Vagina (tissue), 2 donors: ENCODE measurements around the gene FBXO7. TPM values are rescaled to one million over a fixed set of nuclear protein-coding genes. Genes with fewer than 3 reads are reported as not detected.

Source experiments
- DNase-seq, 2 donors: peaks; one replicate each; pipeline ENCODE4 v3.0.0-alpha.2; 2017; ENCODE audit errors: extremely low spot score in 2 of 2
- H3K27ac ChIP-seq: fragments of 200-600 bp; sonication (generic); one replicate; pipeline ENCODE4 v1.5.1; 2019
- H3K27me3 ChIP-seq: fragments of 200-600 bp; sonication (generic); one replicate; pipeline ENCODE4 v1.5.1; 2019
- H3K36me3 ChIP-seq, 2 donors: fragments of 200-600 bp; sonication (generic); one replicate each; pipeline ENCODE4 v1.5.1; 2017 to 2019
- H3K4me1 ChIP-seq: fragments of 200-600 bp; sonication (generic); one replicate; pipeline ENCODE4 v1.5.1; 2019
- H3K4me3 ChIP-seq, 2 donors: fragments of 200-600 bp; sonication (generic); 1 replicate in 1 of 2; 2 replicates in 1 of 2; pipeline ENCODE4 v1.5.1; 2016 to 2019
- H3K9me3 ChIP-seq: fragments of 200-600 bp; sonication (generic); one replicate; pipeline ENCODE4 v1.5.1; 2019
- CTCF ChIP-seq, 3 experiments: fragments of 450-650 bp in 2 of 3; fragments of 200-600 bp in 1 of 3; sonication (generic) in 1 of 3; IDR thresholded peaks; one replicate each; pipeline ENCODE4 v1.5.1; 2017 to 2019; ENCODE audit warnings: antibody characterized with exemption in 3 of 3, mild to moderate bottlenecking in 2 of 3, moderate library complexity in 2 of 3
- POLR2A ChIP-seq, 2 donors: fragments of 450-650 bp; IDR thresholded peaks; one replicate each; pipeline ENCODE4 v1.6.1; 2017; ENCODE audit warnings: antibody characterized with exemption in 2 of 2, mild to moderate bottlenecking in 2 of 2, moderate library complexity in 2 of 2
- POLR2AphosphoS5 ChIP-seq, 2 donors: sonication (generic); formaldehyde crosslinking; IDR thresholded peaks; one replicate each; pipeline ENCODE4 v1.9.0; 2017; ENCODE audit warnings: antibody characterized with exemption in 2 of 2, mild to moderate bottlenecking in 2 of 2, low read depth in 1 of 2; ENCODE audit not compliant: insufficient read depth in 1 of 2
- intact Hi-C: fragments of 100-400 bp; cut with DNase I; formaldehyde crosslinking; loops from one replicate; pipeline ENCODE4 v1.15.1; 2023
- total RNA-seq: library from RNA; depleted of rRNA; stranded (reverse); fragments of >200 nt; gene quantifications from one replicate; pipeline ENCODE4 v1.2.3, GENCODE V29; 2016

Gene FBXO7
- total RNA-seq, 1 donor from 2014 or later = 70.2 TPM

GRCh38 chr22:32535531-32536190, 61.0 kb downstream of the FBXO7 start:
- Histone ChIP-seq H3K9me3 (no peaks in the 10 kb centered on the region), H3K4me1 (peaks cover 46% of the 10 kb centered on the region), H3K4me3 (no peak overlapping the region), H3K27me3 (no peaks in the 10 kb centered on the region), H3K27ac (peak overlapping the region; percentile 64), H3K36me3 (no peaks in the 10 kb centered on the region)
- no peak for DNase-seq
- intact Hi-C loops = loop anchor here (10.0 kb wide), 1 partner anchor 49 kb away; no protein-coding TSS in a partner anchor
- TF ChIP-seq POLR2AphosphoS5 (IDR thresholded peaks at IDR 0.05; ENCODE audit: insufficient read depth in 1 of 2, low read depth in 1 of 2) (no peak), CTCF (IDR thresholded peaks at IDR 0.05) (no peak), POLR2A (IDR thresholded peaks at IDR 0.05) (no peak)

- H3K4me1 ChIP-seq = peaks cover 42% of the 10 kb centered on the region
- TF ChIP-seq CTCF (IDR thresholded peaks at IDR 0.05) (no peak), POLR2A (IDR thresholded peaks at IDR 0.05) (no peak), POLR2AphosphoS5 (IDR thresholded peaks at IDR 0.05; ENCODE audit: insufficient read depth in 1 of 2, low read depth in 1 of 2) (no peak)
- H3K9me3 ChIP-seq = no peaks in the 10 kb centered on the region
- no peak overlapping the region for H3K4me3 ChIP-seq
- no peaks in the 10 kb centered on the region for H3K27me3 ChIP-seq
- intact Hi-C loops = loop anchor here (10.0 kb wide), 1 partner anchor 48 kb away; no protein-coding TSS in a partner anchor
- no peaks in the 10 kb centered on the region for H3K36me3 ChIP-seq
- no peak for DNase-seq
- no peak overlapping the region for H3K27ac ChIP-seq
Observed at GRCh38 chr22:32536352-32536751, 61.7 kb downstream of the FBXO7 start.

- Histone ChIP-seq H3K4me1 (peaks cover 39% of the 10 kb centered on the region), H3K4me3 (no peak overlapping the region), H3K9me3 (no peaks in the 10 kb centered on the region), H3K27me3 (no peaks in the 10 kb centered on the region), H3K36me3 (no peaks in the 10 kb centered on the region), H3K27ac (no peak overlapping the region)
- no peak for TF ChIP-seq POLR2AphosphoS5 (IDR thresholded peaks at IDR 0.05; ENCODE audit: insufficient read depth in 1 of 2, low read depth in 1 of 2)
- TF ChIP-seq CTCF (IDR thresholded peaks at IDR 0.05) = no peak
- TF ChIP-seq POLR2A (IDR thresholded peaks at IDR 0.05) = no peak
- intact Hi-C loops = loop anchor here (10.0 kb wide), 1 partner anchor 46 kb away; no protein-coding TSS in a partner anchor
- no peak for DNase-seq
Observed at GRCh38 chr22:32538521-32538920, 63.9 kb downstream of the FBXO7 start.

DNA sequence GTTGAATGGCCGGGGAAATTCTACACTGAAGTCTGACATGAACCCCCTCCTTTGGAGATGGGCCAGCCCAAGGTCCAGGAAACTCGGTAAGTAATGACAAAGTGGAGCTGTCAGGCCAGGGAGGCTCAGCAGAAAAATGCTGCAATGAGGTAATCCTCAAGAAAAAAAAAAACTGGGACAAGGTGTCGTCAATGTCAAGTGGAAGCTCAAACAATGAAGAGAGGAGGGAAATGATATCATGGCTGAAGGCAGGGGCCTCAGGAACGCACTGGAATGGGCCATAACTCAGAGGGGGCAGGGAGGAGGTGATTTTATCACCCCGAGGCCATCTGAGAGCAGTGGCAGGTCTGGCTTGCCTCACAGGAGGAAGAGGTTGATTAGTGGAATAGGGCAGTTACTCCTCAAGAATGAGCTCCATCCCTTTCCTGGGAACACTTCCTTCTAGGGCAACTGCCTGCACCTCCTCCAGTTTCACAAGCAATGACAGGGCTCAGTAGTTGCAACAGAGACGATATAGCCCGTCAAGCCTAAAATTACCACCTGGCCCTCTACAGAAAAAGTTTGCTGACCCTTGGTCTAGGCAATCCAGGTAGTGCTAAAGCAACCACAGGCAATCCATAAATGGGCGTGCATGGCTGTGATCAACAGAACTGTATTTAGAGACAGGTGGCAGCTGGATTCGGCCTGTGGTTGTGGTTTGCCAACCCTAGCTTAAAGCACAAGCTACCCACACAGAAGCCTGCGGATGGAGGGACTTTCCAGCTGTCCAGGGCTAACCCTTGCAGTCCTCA, 65.2 kb downstream of the FBXO7 start:
- Histone ChIP-seq H3K27ac (no peak overlapping the region), H3K4me3 (no peak overlapping the region), H3K4me1 (peaks cover 26% of the 10 kb centered on the region), H3K27me3 (no peaks in the 10 kb centered on the region), H3K9me3 (no peaks in the 10 kb centered on the region), H3K36me3 (no peaks in the 10 kb centered on the region)
- TF ChIP-seq POLR2AphosphoS5 (IDR thresholded peaks at IDR 0.05; ENCODE audit: insufficient read depth in 1 of 2, low read depth in 1 of 2) (no peak), CTCF (IDR thresholded peaks at IDR 0.05) (no peak), POLR2A (IDR thresholded peaks at IDR 0.05) (no peak)
- DNase-seq = no peak
- intact Hi-C loops = loop anchor here (10.0 kb wide), 1 partner anchor 45 kb away; no protein-coding TSS in a partner anchor
